ENCODE results near the gene GUCA2B.

DNA sequence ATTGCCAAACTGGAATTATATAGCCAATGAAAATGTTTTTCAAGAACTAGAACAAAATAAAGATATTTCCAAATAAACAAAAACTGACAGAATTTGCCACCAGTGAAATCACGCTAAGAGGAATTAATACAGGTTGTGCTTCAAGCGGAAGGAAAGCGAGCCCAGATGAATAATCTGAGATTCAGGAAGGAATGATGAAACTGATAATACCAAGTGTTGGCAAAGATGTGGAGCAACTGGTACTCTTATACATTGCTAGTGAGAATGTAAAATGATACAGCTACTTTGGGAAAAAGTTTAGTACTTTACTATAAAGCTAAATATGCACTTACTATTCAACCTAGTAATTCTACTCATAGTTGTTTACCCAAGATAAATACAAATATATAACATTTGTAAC, 30.8 kb upstream of the GUCA2B start:
- TF ChIP-seq, protein P1, sequence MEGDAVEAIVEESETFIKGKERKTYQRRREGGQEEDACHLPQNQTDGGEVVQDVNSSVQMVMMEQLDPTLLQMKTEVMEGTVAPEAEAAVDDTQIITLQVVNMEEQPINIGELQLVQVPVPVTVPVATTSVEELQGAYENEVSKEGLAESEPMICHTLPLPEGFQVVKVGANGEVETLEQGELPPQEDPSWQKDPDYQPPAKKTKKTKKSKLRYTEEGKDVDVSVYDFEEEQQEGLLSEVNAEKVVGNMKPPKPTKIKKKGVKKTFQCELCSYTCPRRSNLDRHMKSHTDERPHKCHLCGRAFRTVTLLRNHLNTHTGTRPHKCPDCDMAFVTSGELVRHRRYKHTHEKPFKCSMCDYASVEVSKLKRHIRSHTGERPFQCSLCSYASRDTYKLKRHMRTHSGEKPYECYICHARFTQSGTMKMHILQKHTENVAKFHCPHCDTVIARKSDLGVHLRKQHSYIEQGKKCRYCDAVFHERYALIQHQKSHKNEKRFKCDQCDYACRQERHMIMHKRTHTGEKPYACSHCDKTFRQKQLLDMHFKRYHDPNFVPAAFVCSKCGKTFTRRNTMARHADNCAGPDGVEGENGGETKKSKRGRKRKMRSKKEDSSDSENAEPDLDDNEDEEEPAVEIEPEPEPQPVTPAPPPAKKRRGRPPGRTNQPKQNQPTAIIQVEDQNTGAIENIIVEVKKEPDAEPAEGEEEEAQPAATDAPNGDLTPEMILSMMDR (IDR thresholded peaks at IDR 0.05): no peak
- no peak for TF ChIP-seq POLR2A (IDR thresholded peaks at IDR 0.05)

Data from esophagus squamous epithelium (tissue), 4 donors.